NCI-H524 (cell line): ENCODE results near the gene SH2D7.

Source experiments
- DNase-seq, 2 experiments: peaks; one replicate each; lab custom pipeline; 2025; lab: John Stamatoyannopoulos, UW

Gene SH2D7

DNA sequence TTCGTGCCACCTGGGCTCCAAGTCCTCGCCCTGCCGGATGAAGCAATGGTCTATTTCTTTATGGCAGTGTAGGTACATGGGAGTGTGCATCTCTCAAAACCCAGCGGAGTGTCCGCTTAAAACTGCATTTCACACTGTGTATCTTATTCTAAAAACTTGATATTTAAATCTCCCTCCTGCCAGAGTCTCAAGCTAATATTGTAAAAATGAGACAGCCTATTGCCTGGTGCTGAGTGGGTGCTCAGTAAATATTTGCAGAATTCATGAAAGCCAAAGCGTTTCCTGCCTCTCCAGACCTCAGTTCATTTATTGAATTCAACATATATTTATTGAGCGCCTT is 14.5 kb upstream of the SH2D7 start:
- no peak for DNase-seq

DNA sequence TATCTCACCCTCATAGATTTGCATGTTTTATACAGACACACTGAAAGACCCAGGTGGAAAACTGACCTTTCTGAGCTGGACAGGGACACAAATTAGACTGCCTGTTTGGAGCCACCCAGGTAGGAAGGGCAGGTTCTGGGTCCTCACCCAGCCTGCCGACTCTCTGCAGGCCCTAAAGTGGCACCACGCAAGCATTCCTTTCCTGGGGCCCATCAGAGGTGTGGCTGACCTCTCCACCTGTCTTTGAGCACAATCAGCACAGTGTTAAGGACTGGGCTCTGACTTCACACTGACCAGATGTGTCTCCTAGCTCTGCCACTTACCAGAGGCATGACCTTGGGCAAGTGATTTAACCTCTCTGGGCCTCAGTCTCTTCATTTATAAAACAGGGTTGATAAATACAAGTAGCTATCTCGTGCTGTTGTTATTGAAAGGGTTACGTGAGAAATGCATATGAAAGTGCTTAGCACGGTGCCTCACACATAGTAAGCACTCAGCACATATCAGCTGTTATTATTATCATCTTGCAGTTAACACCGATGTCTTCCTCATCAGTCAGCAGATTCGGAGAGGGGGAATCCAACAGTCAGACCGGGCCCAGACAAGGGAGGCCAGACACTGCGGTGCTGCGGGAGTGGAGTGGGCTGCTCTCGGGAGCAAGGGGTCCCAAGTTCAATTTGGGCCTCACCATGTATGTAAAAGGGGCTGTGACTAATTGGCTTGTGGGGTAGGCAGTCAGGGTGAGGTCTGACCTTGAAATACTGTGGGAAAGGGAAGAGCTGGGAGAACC is 12.9 kb upstream of the SH2D7 start:
- DNase-seq = no peak

DNA sequence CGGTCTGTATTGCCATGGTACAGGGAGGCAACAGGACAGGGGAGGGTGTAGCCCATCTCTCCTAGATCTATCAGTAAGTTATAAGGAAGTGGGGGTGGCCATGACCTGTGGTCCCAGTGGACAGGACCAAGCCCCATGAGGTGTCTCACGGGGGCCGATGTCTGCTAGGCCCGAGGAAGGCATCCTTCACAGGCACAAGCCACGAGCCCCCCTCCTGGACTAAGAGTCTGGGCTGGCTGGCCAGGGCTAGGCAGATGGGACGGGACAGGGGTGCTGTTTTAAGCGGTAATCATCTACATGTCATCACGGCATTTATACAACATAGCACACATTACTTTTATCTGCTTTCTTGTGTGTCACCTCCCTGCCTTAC is 12.3 kb upstream of the SH2D7 start:
- DNase-seq = no peak

DNA sequence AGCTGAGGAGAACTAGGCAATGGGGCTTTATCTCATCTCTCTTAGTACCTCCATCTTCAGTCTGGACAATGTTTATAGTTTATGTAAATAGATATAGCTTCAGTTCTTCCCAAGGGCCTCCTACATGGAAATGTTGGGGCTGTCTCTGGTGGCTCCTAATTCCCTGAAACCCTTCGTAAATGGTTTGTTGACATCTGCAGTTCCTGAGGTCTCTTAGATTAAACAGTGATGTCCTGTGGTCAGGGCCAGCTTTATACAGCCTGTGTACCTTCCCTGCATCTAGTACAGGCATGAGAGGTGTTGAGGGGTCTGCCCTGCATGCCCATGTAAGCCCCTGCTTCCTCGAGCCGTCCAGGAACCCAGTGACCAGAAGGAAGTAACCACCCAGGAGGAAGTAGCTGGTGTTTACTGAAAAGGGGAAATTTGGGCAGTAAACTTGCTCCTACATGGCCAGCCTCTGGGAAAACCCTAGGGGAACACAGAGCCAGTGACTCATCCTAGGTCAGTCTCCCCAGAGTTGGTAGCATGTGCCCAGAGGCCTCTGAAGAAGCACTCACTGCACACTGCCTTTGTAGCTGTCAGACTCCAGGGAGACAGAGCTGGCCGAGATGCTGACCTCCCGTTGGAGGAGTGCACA is 10.1 kb upstream of the SH2D7 start:
- DNase-seq = no peak

DNA sequence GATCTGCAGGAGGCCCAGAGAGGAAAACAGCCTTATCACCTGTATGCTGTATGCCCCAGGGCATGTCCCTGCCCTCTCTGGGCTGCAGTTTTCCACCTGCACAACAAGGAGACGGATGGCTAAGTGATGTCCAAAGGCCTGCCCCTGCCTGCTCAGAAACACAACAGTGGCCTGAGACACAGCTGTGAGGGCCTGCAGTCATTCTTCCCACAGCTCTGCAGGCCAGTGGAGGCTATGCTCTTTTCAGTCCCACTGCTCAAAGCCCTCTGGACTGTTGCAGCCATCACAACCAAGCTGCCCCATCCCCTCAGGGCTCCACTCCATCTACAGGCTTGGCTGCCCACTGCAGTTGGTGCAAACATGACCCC is 9.6 kb upstream of the SH2D7 start:
- DNase-seq = no peak

DNA sequence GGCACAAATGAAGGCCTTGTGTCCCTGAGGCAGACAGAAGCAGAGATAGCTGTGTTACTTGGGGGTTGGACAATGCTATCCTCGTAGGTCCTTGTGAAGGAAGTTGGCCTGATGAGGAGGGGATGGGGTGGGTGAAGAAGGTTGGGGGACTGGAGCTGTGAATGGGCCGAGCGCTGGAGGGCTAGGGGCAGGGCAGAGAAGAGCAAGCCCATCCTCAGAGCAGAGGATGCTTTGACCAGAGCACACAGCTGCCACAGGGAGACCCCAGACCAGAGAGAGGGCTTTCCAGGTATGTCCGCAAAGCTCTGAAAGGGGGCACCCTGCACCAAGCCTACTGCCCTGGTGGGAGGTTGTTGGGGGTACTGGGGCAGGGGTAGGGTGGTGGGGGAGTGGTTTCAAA is 9.2 kb upstream of the SH2D7 start:
- DNase-seq = no peak

DNA sequence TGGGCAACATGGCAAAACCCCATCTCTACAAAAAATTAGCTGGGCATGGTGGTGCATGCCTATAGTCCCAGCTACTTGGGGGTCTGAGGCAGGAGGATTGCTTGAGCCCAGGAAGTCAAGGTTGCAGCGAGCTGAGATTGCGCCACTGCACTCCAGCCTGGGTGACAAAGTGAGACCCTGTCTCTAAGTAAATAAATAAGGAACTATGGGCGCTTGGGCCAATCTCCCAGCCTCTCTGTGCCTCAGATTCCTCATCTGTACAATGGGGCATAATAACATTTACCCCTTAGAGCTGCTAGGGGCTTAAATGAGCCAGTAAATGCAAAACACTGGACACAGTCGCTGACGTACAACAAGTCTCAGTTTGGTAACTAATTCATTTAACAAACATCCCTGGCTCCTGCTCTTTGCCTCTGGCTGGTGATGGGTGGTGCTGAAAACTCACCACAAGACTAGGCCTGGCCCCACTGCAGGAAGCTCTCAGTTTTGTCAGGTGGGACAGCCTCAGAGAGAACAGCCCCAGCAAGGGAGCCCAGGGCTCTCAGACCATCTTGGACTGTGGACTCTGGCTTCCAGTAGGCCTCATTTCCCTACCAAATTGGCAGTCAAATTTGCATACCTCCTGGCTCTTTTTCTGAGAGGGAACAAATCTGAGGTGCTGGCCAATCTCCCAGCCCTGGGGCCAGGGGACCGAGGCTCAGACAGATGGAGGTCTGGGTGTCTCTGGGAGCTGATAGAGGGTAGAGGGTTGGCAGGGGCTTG is 8.5 kb upstream of the SH2D7 start:
- DNase-seq = no peak

DNA sequence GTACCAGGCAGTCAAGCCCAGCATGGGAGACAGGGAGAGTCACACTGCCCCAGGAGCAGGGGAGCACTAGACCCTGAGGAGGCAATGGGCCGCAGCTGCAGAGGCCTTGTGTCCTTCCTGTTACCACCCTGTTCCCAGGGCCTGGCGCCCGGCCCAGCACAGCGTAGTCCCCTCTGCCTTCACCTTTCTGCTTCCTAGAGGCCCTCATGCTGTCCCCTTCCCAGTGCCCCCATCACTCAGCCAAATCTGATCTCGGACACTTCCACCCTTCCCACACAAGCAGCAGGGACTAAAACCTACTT is 8.0 kb upstream of the SH2D7 start:
- no peak for DNase-seq

DNA sequence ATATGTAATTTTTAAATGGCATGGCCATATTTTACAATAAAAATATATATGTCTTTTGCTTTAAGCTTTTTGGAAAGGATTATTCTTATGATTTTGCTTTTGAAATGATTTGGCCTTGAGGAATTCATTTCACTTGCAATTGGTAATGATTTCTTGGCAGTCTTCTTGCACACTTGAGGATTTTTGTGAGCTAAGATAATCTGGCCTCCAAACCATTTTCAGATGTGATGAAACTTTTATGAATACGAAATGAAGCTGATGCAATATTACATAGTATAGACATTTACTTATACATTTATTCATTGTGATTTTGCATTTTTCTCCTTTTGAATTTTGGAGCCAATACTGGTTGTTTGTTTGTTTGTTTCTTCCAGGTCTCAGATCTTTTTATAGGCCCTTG is 6.4 kb upstream of the SH2D7 start:
- no peak for DNase-seq

DNA sequence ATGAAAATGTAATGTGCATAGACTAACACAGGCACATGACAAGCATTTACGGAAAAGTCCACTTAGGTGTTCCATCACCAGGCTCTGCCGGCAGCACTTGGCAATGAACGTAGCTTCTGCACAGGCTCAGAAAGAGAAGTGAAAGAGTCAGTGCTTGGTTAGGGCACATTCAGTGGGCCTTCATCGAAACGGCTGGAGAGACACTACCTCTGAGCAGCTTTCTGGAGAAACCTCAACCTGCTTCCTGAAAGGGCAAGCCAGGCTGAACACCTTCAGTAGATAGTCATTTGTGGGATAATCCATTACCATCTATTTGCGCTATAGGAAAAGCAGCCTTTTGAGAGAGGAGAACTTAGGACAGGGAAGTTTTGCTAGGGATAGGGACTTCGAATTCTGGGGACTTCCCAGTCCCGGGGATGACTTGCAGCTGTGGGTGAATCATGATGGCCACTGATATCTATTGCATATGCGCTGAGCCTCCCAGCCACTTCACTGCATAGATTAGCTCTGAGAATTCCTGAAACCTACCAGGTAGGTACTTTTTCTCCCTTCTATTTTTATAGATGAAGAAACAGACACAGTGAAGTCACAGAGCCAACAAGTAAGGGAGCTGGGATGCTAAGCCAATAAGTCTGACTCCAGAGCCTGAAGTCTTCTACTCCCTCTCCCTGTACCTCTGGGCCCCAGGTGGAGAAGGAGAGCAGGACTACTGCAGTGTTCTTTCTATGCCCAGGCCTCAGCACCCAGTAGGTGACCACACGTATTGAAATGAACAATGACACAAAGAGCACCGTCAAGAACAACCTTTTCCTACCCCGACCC is 4.2 kb upstream of the SH2D7 start:
- DNase-seq = no peak

DNA sequence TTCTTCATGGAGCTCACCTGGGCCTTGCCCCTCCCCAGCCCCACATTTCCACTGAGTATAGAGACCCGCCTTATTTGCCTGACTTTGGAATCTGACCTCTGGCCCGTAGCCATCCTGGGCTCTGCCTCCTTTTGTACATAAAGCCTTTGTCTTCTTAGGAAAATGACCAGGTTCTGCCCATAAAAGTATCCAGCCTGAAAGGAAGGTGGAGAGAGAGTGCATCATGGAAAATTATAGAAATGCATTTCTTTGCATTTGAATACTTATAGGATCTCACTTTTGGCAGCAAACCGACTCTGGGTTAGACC is 3.6 kb upstream of the SH2D7 start:
- no peak for DNase-seq

DNA sequence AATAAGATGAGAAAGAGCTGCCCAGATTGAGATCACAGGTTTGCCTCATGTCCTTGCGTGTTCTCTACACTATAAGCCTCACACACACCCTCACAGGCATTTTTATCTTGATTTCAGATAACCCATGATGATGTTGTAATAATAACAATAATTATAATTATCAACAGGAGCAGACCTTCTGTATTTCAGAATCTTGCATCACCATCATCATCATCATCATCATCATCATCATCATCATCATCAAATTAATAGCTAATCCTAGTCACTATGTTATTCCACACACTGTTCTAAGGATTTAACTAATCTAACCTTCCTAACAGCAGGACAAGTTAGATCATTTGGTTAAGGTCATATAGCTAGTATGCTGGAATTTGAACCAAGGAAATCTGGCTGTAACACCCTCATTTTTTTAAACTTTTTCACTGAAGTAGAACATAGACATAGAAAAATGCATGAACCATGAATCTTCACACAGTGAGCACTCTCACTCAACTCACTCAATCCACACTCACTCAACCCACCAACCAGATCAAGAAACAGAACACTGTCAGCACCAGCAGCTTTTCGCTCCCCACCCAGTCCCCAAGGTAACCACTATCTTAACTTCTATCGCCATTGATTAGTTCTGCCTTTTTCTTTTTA is 1.8 kb upstream of the SH2D7 start:
- no peak for DNase-seq

DNA sequence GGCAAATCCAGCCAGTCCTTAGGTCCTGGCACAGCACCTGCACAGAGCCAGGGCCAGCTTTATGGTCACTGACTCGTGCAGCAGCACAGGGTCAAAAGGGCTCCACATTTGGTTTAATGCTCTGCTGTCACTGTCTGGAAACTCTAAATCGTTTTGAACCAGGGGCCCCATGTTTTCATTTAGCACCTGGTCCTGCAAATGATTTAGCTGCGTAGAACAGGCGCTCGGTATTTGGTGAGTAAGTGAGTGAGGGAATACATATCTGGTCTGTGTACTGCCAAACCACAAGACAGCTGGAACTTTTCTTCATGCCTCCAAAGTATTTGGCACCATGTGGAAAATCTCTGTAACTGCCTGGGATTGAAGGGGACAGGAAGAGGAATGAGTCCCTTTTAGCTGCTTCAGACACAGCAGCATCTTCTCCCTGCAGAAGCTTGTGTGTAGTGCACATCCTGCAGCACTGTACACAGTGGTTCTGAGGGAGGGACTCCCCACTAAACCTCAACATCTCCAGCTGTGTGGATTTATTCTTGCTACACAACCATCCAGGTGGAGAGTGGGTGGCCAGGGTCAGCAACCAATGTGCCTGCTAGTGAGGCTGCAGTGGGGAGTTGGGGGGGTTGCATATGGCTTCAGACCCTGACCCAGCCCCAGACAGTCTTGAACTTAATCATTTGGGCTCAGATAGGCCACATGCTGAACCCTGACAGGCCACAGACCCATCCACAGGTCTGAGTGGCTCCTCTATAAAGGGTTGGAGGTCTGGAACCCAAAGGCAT is 1.1 kb downstream of the SH2D7 start:
- no peak for DNase-seq

DNA sequence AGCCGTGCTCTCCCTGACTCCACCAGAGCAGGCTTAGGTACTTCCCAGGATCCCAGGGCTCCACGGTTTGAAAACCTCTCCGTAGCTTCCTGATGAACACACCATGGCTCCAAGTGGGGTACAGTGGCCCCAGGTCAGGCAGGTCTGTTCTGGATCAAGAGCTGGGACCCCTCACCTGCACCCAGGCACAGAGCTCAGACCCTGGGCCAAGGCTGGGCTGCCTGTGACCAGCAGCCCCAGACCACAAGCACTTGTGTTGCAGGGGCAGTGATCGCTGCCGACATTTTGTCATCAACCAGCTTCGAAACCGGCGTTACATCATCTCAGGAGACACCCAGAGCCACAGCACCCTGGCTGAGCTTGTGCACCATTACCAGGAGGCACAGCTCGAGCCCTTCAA is 5.3 kb downstream of the SH2D7 start:
- DNase-seq = no peak

DNA sequence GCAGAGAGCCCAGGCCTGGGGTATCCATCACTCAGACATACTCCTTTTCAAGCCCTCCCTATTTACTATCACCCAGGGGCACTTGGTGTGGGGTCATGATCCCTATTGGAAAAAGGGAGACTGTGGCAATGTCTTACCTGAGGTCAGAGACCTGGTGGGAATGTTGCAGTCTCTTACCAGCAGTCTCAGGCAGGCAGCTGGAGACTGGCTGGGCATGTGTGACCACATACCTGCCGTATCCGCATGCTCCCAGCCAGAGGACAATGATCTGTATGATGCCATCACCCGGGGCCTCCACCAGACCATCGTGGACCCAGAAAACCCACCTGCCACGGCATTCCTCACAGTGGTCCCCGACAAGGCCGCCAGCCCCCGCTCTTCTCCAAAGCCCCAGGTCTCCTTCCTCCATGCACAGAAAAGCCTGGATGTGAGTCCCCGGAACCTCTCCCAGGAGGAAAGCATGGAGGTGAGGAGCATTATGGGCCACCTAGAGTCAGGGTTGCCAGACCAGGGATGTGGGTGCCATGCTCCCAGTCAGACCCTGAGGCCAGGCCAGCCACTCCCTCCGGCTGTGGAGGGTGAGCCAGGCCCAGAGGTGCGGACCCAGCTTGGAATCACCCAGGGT is 5.9 kb downstream of the SH2D7 start:
- DNase-seq = no peak

DNA sequence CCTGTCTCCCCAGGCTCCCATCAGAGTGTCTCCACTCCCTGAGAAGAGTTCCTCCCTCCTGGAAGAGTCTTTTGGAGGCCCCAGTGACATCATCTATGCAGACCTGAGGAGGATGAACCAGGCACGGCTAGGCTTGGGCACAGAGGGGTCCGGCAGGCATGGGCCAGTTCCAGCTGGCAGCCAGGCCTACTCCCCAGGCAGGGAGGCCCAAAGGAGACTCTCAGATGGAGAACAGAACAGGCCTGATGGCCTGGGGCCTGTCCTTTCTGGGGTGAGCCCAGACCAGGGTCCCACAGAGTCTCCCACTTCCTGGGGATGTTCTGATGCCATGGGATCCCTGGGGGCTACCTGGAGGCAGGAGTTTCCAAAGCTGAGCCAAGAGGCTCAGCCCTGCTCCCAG is 8.5 kb downstream of the SH2D7 start:
- DNase-seq = no peak

DNA sequence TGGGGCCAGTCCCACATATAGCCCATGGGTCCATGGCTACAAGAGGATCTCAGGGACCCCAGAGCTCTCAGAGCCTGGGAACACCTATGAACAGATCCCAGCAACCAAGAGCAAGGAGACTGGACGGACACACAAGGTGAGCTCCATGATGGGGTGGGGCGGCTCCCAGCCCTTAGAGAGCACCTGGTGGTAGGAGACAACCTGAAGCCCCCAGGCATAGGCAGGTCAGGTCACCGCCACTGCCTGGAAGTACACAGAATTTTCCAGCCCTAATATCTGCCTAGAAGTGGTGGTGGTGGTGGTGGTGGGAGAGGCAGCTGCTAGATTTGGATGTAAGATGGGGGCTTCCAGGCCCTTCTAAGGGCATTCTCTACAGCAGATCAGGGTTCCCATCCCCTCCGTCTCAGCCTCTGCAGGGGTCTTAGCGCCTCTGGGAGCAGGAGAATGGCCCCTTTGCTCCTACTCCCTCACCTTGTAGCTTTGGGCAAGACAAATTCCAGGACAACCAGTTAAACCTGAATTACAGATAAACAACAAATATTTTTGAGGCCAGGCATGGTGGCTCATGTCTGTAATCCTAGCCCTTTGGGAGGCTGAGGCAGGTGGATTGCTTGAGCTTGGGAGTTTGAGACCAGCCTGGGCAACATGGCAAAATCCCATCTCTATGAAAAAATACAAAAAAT is 9.2 kb downstream of the SH2D7 start:
- no peak for DNase-seq

DNA sequence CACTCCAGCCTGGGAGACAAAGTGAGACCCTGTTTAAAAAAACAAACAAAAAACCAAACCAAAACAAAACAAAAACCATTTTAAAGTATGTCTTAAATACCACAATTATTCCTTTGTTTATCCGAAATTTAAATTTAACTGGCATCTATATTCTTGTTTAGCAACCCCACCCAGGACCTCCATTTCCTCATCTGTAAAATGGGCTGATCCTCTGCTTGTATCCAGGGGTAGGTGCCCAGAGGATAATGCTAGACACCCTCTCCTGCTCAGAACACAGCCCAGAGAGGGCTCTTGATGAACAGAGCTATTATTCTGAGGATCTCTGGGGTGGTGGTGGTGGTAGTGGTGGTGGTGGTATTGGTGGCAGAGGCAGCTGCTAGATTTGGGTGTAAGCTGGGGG is 9.8 kb downstream of the SH2D7 start:
- no peak for DNase-seq

DNA sequence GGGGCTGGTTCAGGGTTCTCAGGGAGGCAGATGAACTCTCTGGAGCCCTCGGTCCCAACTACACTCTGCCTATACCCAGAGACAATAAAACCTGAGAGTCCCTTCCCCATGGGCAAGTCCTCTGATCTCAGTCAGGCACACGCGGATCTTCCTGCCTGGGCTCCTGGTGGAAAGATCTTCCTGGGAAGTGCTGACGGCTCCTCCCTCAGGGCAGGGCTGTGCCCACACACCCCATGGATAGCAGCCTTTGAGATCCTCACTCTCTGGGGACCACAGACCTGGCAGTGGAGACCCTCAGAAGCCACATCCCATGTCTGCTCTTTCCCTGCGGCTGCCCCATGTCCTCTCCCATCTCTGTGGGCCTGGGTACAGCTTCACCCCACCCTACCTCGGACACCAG is 10.4 kb downstream of the SH2D7 start:
- peak in 1 of 2 experiments; percentile 15 for DNase-seq

DNA sequence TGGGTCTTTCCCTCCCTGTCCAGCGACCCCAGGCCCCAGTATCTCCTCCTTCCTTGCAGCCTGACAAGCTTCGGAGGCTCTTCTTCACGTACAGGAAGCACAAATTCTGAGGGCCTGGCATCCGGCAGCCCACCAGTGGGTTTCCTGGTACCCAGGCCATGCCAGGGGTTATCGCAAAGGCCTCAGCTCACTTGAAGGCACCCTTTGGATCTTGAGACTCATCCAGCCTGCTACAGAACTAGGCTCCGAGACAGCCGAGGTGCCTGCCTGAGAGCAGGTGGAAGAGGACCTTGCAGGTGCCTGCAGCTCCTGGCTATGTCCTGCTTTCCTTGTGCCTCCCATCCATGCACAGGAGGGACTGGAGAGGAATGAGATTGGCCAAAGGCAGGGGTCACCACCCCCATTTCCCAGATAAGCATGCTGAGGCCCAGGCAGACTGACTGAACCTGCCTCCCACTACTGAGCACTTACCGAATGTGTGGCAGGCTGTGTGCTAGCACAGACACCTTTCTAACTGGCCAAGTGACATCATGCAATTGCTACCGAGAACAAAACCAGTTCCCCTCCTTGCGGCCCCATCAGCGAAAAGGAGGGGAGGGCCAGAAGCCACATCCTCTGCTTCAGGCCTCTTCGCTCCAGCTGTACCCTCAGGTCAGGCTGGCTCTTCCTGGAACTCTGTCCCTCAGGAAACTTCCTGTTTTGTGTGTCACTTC is 11.2 kb downstream of the SH2D7 start:
- no peak for DNase-seq
